Measurements from ENCODE around the gene RGS6.

Gene RGS6

DNA sequence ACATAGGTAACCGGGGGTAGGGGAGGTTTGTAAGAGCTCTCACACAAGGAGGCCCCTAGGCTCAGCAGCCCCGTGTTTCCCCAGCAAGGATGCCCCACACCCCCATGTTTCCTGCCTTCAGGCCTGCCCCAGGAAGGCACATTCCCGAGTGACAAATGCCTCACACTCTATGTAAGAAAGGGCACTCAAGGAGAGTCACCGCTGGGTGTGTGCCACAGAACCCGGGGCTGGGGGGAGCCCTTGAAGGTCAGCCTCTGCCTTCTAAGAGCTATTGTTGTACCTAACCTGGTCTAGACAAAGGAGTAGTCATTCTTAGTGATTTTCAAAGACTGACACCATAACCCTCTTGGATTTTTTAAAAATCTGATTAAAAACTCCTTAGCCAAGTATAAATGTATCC, 628.1 kb downstream of the RGS6 start:
- Histone ChIP-seq H3K27me3 (no peaks in the 10 kb centered on the region), H3K9me3 (no peaks in the 10 kb centered on the region), H3K4me3 (no peak overlapping the region), H3K27ac (peak overlapping the region; percentile 46 to 58), H3K4me1 (peaks cover 0 to 35% (median 28%) of the 10 kb centered on the region in 4 donors), H3K36me3 (no peaks in the 10 kb centered on the region)
- TF ChIP-seq, protein P1, sequence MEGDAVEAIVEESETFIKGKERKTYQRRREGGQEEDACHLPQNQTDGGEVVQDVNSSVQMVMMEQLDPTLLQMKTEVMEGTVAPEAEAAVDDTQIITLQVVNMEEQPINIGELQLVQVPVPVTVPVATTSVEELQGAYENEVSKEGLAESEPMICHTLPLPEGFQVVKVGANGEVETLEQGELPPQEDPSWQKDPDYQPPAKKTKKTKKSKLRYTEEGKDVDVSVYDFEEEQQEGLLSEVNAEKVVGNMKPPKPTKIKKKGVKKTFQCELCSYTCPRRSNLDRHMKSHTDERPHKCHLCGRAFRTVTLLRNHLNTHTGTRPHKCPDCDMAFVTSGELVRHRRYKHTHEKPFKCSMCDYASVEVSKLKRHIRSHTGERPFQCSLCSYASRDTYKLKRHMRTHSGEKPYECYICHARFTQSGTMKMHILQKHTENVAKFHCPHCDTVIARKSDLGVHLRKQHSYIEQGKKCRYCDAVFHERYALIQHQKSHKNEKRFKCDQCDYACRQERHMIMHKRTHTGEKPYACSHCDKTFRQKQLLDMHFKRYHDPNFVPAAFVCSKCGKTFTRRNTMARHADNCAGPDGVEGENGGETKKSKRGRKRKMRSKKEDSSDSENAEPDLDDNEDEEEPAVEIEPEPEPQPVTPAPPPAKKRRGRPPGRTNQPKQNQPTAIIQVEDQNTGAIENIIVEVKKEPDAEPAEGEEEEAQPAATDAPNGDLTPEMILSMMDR (IDR thresholded peaks at IDR 0.05): no peak
- no peak for DNase-seq
- intact Hi-C loops (cut with DNase I; ENCODE audit: low total_unique reads): no loop called here

DNA sequence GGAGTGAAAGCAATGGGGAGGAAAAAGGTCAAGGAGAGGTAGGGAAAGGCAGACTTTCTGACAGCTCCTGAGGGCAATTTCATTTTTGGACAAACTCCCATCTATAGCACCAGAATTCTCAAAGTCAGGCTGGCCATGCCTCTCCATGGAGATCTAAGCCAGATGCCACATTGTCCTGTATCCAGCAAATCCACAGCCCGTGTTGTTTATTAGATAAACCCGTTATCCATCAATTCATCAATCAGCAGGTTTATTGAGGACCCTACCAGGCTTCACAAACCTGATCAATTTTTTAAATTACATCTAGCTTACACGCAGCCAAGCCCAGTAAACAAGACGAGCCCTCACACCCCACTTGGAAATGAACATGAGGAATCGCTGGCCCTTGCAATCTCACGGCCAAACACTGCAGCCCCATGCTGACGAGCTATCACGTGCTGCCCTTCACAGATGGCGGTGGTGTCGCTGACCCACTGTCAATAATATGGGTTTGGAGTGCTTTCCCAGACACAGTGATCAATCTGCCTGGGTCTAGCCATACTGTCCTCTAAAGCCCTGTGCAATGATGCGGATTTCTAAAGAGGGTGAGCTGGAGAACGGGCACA, 628.8 kb downstream of the RGS6 start:
- Histone ChIP-seq H3K9me3 (no peaks in the 10 kb centered on the region), H3K27me3 (no peaks in the 10 kb centered on the region), H3K36me3 (no peaks in the 10 kb centered on the region), H3K27ac (no peak overlapping the region), H3K4me1 (peaks cover 0 to 42% (median 30%) of the 10 kb centered on the region in 4 donors), H3K4me3 (no peak overlapping the region)
- DNase-seq: no peak
- TF ChIP-seq, protein P1 (IDR thresholded peaks at IDR 0.05): no peak
- intact Hi-C loops (cut with DNase I; ENCODE audit: low total_unique reads): no loop called here

DNA sequence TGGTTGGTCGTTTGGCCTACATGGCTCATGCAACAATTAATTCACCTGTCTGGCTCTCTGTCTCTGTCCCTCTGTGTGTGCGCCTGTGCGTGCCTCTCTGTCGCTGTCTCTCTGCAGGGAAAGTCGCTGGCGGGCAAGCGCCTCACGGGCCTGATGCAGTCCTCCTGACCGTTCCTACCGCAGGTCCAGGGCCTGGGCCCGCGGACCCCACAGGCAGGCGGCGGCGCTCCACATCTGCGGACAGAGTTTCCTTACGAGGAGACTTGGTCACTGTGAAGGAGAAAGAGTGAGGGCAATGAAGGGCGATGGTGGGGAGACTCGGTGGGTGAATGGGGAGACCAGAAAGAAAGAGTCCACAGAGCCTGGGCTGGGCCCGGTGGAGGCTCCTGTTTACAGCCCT, 630.1 kb downstream of the RGS6 start:
- intact Hi-C loops (cut with DNase I; ENCODE audit: low total_unique reads): no loop called here
- no peaks in the 10 kb centered on the region for H3K9me3 ChIP-seq
- H3K27me3 ChIP-seq: no peaks in the 10 kb centered on the region
- TF ChIP-seq, protein P1 (IDR thresholded peaks at IDR 0.05): no peak
- no peak overlapping the region for H3K27ac ChIP-seq
- no peak overlapping the region for H3K4me3 ChIP-seq
- peaks cover 0 to 44% (median 30%) of the 10 kb centered on the region in 4 donors for H3K4me1 ChIP-seq
- DNase-seq: no peak
- H3K36me3 ChIP-seq: no peaks in the 10 kb centered on the region

- H3K27ac ChIP-seq: no peak overlapping the region
- H3K9me3 ChIP-seq: no peaks in the 10 kb centered on the region
- no peaks in the 10 kb centered on the region for H3K36me3 ChIP-seq
- no peak overlapping the region for H3K4me3 ChIP-seq
- TF ChIP-seq, protein P1 (IDR thresholded peaks at IDR 0.05): no peak
- no peaks in the 10 kb centered on the region for H3K27me3 ChIP-seq
- no peak for DNase-seq
- peaks cover 0 to 38% (median 23%) of the 10 kb centered on the region in 4 donors for H3K4me1 ChIP-seq
- intact Hi-C loops (cut with DNase I; ENCODE audit: low total_unique reads): no loop called here
Measured at GRCh38 chr14:72563676-72564075, 631.4 kb downstream of the RGS6 start.

DNA sequence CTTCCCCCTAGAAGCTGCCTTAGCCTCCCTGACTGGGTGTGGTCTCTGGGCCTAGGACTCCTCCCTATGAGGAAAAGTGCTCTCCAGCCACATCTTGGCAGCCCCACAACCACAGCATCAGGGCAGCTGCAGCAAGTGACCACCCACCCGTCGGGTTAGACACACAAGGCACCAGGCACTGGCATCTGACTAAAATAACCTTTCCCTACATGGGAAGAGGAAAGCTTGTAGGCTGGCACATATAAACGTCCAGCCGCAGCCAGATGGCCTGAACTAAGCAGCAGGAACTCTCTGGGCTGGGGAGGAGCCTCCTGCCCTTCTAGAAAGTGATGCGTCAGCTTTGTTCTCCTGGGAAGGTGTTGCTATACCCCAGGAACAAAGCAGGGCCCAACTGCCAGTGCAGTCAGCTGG, 632.9 kb downstream of the RGS6 start:
- Histone ChIP-seq H3K27me3 (no peaks in the 10 kb centered on the region), H3K9me3 (no peaks in the 10 kb centered on the region), H3K27ac (peak overlapping the region; percentile 57 to 63), H3K4me1 (peaks cover 0 to 23% (median 10%) of the 10 kb centered on the region in 4 donors), H3K4me3 (no peak overlapping the region), H3K36me3 (no peaks in the 10 kb centered on the region)
- intact Hi-C loops (cut with DNase I; ENCODE audit: low total_unique reads): no loop called here
- peak in 1 of 2 donors; percentile 85 for DNase-seq
- TF ChIP-seq, protein P1 (IDR thresholded peaks at IDR 0.05): no peak
